Stimulated activated CD8-positive, alpha-beta memory T cell treated with anti-CD3 and anti-CD28 coated beads, Interleukin-7, amount 100 ng/mL, for 48 hours (primary cell): ENCODE results near the gene CST6.
A peak's percentile ranks its signal among the peaks of the same experiment; 100 is the strongest.

Source experiments
- DNase-seq, 2 donors: peaks; one replicate each; pipeline ENCODE4 v3.0.0-alpha.2; 2020; ENCODE audit warnings: low read depth in 1 of 2; ENCODE audit errors: extremely low read depth in 1 of 2

The CST6 gene

GRCh38 chr11:66044757-66045156 lies 32.9 kb downstream of the CST6 start:
- DNase-seq, result peak in 1 of 2 donors; percentile 26

GRCh38 chr11:66045177-66045639 lies 33.4 kb downstream of the CST6 start:
- peak; percentile 58 to 69 for DNase-seq

GRCh38 chr11:66046901-66047300 lies 35.1 kb downstream of the CST6 start:
- DNase-seq, result no peak

DNA sequence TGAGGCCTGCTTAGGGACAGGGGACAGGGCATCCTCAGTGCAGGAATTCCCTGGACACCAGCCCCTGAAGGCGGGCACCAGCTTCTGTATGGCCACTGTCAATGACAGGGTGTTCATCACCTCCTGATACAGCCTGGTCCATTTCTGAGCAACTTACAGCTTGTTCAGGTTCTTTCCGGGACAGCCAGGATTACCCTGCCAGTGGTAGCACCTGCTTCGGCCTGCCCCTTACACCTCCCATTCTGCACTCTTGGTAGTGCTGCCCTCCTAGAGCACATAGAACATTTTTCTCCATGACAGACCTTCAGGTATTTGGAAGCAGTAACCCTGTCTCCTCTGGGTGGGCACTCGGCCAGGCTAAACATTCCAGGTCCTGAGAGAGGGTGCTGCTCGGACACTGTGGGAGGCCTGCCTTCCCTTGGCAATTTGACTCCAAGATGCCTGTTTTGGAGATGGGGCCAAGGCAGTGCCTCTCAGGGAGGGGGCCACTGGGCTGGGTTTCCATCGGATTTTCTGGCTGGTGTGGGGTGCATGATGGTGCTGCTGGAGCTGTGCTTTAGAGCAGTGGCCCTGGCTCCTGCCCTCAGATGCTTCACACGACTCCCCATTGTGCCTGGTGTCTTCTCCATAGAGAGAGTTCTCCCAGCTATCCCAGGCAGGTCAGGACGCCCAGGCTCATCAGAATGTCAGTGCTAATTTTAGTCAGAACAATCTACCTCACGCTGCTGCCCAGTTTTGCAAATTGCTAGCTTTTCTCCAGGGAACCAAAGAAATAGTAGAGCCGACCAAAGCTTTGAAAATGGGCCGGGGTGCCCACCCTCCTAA lies 35.9 kb downstream of the CST6 start:
- DNase-seq, result no peak

GRCh38 chr11:66048547-66049323 lies 36.9 kb downstream of the CST6 start, which contains the start of gene GAL3ST3:
Gene GAL3ST3, minus strand, starts transcription at chr11:66049161. Its CDS starts 3,746 bp downstream, at chr11:66045415.
- no peak for DNase-seq

GRCh38 chr11:66050581-66051231 lies 38.9 kb downstream of the CST6 start:
- no peak for DNase-seq

DNA sequence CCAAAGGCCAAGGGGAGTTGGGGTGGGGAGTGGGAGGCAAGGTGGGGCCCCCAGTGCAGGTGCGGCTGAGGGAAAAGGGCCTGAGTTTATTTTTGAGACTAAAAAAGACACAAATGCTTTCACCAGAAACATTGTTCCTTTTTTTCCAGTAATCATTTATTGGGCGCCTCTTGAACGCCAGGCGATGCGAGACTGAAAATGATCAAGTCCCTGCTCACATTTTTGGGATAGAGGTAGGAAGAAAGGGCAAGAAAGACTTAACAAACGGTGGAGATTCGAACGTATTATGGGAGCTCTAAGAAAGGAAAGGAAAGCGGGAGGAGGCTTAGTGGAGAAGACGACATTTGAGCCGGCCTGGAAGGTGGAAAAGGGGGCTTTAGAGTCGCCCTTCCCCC lies 39.6 kb downstream of the CST6 start:
- no peak for DNase-seq

DNA sequence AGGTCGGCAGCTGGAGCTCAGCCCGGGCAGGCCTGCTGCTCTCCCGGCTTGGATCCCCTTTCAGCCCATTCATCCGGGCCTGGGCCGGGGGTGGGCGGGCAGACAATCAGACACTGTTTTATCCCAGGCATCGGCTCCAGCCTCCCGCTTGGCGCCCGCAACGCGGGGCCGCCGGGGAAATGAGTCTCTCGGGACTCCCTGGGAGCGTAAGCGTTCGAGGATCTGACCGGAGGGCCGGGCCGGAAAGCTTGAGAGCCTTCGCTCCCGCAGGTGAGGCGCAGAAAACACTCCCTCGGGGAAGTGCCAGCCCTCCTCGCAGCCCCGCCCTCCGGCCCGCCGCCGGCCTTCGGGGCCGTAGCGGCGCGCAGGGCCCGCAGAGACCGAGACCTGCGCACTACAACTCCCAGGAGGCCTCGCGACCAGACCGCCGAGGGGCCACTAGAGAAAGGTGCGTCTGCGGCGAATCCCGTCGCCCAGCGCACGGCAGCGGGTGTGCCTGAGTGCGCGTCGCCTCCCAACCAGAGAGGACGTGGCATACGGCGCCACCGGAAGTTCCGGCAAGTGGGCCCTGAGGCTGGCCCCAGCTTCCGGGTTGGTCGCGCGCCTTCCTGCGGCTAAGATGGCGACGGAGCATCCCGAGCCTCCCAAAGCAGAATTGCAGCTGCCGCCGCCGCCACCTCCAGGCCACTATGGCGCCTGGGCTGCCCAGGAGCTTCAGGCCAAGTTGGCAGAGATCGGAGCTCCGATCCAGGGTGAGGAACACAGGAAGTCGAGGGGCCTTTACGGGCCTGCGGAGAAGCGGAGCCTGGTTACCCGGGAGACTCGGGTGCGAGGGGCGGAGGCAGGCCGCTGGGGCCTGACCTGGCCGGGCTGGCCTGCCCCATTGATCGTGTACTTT lies 40.2 kb downstream of the CST6 start, which contains the start of gene SF3B2:
SF3B2 (plus strand) TSS at position 599 of the 898 bp plus-strand sequence; CDS start at position 620, 21 bp downstream.
- DNase-seq, result peak; percentile 93 to 96

DNA sequence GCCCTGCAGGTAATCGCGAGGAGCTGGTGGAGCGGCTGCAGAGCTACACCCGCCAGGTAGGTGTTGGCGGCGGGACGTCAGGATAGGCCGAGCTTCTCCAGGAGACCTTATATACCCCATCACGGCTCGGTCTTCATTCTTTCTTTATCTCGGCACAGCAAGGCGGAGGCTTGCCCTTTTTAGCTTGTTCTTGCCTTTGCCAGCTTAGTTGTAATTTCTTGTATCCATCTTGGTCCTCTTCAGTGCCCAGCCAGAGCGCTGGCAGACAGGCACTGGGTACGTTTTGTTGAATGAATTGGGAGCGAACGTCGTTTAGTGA lies 40.8 kb downstream of the CST6 start:
- no peak for DNase-seq

DNA sequence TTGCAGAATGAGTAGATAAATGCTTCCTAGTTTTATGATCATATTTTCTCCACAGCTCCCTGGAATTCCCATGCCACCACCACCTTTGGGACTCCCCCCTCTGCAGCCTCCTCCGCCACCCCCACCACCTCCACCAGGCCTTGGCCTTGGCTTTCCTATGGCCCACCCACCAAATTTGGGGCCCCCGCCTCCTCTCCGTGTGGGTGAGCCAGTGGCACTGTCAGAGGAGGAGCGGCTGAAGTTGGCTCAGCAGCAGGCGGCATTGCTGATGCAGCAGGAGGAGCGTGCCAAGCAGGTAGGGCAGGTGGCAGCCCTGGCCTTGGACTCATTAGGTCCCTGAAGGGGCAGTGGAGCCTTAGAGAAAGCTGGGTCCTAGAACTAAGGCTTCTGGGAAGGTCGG lies 43.2 kb downstream of the CST6 start:
- no peak for DNase-seq

GRCh38 chr11:66056501-66056900 lies 44.7 kb downstream of the CST6 start:
- DNase-seq, result no peak

DNA sequence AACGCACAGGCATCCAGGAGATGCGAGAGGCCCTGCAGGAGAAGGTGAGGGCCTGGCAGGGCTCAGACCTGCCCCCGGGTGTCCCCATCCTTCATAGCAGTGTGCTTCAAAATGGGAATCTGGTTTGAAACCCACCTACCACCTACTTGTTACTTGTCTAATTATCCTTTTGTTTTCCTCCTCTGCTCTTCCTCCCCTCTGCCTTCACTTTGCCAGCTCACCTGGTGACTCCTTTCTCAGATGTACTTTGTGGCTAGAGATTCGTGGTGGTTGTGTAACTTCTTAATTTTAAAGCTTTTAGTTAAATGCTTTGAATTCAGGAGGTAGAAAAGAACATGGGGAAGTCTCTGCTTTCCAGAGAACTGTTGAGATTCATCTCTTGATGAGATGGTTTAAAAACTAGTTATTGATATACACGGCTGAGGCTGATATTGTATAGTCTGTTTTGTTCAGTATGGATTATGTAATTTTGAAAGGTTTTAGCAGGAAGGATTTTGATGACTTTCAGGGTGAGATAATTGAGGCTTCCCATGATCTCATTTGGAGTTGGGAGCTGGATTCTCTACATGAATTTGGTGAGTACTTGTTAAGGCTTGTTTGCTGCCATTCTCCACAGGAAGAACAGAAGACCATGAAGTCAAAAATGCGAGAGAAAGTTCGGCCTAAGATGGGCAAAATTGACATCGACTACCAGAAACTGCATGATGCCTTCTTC lies 48.3 kb downstream of the CST6 start:
- DNase-seq, result no peak

DNA sequence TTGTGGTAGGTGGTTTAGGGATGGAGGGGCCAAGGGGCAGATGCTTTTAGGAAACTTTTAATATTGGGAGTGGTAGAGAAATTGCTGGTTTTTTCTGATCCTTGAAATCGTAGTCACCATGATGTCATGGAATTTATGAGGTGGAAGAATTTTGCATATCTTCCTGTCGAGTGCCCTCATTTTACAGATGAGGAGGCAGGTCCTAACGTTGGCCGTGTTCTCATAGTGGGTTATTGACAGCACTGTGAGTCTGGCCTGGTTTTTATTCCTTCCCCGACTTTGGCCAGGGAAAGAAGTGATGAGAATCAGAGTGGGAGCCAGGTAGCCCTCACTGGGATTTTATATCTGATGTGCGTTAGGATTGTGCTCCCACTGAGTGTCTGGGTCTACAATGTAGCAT lies 49.5 kb downstream of the CST6 start:
- no peak for DNase-seq

- no peak for DNase-seq
Measured at GRCh38 chr11:66062408-66062807, 50.6 kb downstream of the CST6 start.
